Neural crest cell (in vitro differentiated cells): ENCODE measurements around the gene MUS81. TPM values are rescaled to one million over a fixed set of nuclear protein-coding genes. Genes with fewer than 3 reads are reported as not detected.
"Not testable (repeated sequence)": the region's sequence is repeated elsewhere in the genome, so short reads cannot be mapped to it uniquely, and the experiment has no call there.

ENCODE experiments used
- DNase-seq: peaks from one replicate; pipeline ENCODE4 v3.0.0; 2021; ENCODE audit warnings: low read depth, mixed read lengths, low spot score
- H3K27ac Mint-ChIP-seq: one replicate; pipeline ENCODE4 v1.8.0; 2021; ENCODE audit warnings: mild to moderate bottlenecking, mixed read lengths; ENCODE audit not compliant: unreplicated experiment
- H3K27me3 Mint-ChIP-seq: 2 replicates; pipeline ENCODE4 v1.8.0; 2021; ENCODE audit warnings: low read depth, mild to moderate bottlenecking, mixed read lengths
- H3K36me3 Mint-ChIP-seq: 2 replicates; pipeline ENCODE4 v1.8.0; 2021; ENCODE audit warnings: low read depth, mild to moderate bottlenecking, mixed read lengths
- H3K4me1 Mint-ChIP-seq: 2 replicates; pipeline ENCODE4 v1.8.0; 2021; ENCODE audit warnings: mixed read lengths
- H3K4me3 Mint-ChIP-seq: one replicate; pipeline ENCODE4 v1.8.0; 2021; ENCODE audit warnings: mild to moderate bottlenecking, mixed read lengths
- H3K9me3 Mint-ChIP-seq: 2 replicates; pipeline ENCODE4 v1.8.0; 2021; ENCODE audit warnings: mixed read lengths
- total RNA-seq: library from RNA; stranded (reverse); gene quantifications from 2 replicates; pipeline ENCODE4 v1.2.1, GENCODE V29; 2021
- TF ChIP-seq, protein P1 (sequence below): fragments of 200-600 bp; sonication (generic); conservative IDR thresholded peaks from 2 replicates; pipeline ENCODE4 v1.5.0; 2021; ENCODE audit warnings: antibody characterized with exemption, mild to moderate bottlenecking

Gene MUS81
- total RNA-seq, 1 donor from 2014 or later = 73.5 TPM

DNA sequence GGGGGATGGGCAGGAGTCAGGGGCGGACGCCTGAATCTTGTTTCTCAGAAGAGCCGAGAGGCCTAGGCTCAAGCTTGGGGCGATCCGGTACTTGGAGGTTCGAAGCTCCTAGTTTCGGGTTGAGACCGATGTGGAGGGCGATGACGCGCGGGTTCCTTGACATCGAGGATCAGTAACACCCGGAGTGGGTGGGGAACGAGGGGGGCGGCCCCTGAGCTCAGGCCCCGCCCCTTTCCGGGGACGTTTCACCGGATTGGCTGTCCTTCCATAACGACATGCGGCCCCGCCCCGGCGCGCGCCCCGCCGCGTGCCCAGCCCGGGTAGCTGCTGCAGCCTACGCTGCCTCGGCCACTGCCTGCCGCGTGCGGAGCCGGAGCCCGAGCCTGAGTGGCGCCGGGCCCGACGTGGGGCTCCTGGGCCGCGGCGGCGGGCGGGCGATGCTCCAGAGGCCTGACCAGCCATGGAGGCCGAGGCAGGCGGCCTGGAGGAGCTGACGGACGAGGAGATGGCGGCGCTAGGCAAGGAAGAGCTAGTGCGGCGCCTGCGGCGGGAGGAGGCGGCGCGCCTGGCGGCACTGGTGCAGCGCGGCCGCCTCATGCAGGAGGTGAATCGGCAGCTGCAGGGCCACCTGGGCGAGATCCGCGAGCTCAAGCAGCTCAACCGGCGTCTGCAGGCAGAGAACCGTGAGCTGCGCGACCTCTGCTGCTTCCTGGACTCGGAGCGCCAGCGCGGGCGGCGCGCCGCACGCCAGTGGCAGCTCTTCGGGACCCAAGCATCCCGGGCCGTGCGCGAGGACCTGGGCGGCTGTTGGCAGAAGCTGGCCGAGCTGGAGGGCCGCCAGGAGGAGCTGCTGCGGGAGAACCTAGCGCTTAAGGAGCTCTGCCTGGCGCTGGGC is 30.3 kb downstream of the MUS81 start, which contains the start of gene CCDC85B:
CCDC85B (plus strand) TSS at position 350 of the 895 bp plus-strand sequence; CDS start at position 461, 111 bp downstream.
- Mint-ChIP-seq H3K27me3 (peaks cover 16% of the 10 kb centered on the region), H3K4me3 (peak within 1 kb of the TSS; percentile 96), H3K9me3 (no peaks in the 10 kb centered on the region), H3K36me3 (no peaks in the 10 kb centered on the region), H3K4me1 (peaks cover 54% of the 10 kb centered on the region), H3K27ac (peak within 1 kb of the TSS; percentile 59)
- DNase-seq = peak; percentile 93
- TF ChIP-seq, protein P1, sequence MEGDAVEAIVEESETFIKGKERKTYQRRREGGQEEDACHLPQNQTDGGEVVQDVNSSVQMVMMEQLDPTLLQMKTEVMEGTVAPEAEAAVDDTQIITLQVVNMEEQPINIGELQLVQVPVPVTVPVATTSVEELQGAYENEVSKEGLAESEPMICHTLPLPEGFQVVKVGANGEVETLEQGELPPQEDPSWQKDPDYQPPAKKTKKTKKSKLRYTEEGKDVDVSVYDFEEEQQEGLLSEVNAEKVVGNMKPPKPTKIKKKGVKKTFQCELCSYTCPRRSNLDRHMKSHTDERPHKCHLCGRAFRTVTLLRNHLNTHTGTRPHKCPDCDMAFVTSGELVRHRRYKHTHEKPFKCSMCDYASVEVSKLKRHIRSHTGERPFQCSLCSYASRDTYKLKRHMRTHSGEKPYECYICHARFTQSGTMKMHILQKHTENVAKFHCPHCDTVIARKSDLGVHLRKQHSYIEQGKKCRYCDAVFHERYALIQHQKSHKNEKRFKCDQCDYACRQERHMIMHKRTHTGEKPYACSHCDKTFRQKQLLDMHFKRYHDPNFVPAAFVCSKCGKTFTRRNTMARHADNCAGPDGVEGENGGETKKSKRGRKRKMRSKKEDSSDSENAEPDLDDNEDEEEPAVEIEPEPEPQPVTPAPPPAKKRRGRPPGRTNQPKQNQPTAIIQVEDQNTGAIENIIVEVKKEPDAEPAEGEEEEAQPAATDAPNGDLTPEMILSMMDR = peak; percentile 49

DNA sequence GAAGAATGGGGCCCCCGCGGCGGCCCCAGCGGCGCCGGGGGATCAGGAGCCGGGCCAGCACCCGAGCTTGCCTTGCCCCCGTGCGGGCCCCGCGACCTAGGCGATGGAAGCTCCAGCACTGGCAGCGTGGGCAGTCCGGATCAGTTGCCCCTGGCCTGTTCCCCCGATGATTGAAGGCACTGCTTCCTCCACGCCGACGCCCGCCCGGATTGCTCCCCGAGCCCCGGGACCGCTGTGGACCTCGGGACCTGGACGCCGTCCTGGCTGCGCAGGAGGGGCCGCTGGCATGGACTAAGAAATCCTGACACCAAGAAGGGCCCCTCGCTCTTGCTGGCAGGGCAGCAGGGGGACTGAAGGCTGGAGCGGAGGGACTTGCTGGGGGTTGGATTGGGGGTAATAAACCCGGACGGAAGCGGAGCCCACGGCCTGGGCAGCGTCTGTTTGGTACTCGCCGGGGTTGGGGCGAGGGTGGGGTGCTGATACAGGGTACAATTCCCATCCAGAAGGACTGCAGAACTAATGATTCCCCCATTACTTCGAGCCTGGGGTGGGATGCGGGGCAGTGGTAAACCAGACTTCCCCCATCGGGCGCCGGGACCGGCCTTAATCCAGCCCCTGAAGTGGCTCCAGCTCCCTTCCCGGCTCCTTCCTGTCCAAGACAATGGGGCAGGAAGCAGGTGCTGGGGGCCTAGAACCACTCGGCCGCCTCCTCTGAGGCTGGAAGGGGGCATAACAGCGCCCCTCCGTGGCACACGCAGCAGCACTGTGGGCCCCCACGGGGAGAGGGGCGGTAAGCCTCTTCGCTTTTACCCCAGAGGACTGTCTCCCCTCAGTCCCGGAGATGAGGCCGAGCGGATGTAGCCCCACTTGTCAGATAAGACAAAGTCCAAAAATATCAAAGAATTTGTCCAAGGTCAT is 31.2 kb downstream of the MUS81 start:
- Mint-ChIP-seq H3K27me3 (peaks cover 23% of the 10 kb centered on the region), H3K36me3 (no peaks in the 10 kb centered on the region), H3K9me3 (no peaks in the 10 kb centered on the region), H3K27ac (no peak overlapping the region), H3K4me1 (peaks cover 52% of the 10 kb centered on the region), H3K4me3 (peak overlapping the region; percentile 83)
- TF ChIP-seq, protein P1 = no peak
- no peak for DNase-seq

DNA sequence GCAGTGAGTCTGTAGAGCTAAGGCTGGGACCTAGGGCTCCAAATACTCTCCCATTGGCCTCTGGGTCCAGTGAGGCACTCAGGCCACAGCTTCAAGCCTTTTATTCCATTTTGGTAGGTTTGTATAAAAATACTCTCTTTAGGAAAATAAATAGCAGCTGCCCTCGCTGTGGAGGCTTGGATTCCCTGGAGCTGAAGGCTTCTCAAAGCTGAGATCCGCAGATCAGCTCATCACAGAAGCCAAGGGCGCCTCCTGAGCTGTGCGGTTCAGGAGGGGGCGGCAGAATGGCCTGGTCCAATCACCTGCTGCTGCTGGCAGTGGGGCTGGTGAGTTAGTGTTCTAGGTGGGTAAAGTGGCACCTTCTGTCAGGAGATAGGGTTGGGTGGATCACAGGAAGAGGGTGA is 31.9 kb downstream of the MUS81 start:
- H3K9me3 Mint-ChIP-seq, H3K36me3 Mint-ChIP-seq, DNase-seq, H3K27ac Mint-ChIP-seq: not testable (repeated sequence)
- Mint-ChIP-seq H3K4me1 (peaks cover 46% of the 10 kb centered on the region), H3K4me3 (peak overlapping the region; percentile 83), H3K27me3 (peaks cover 27% of the 10 kb centered on the region)

DNA sequence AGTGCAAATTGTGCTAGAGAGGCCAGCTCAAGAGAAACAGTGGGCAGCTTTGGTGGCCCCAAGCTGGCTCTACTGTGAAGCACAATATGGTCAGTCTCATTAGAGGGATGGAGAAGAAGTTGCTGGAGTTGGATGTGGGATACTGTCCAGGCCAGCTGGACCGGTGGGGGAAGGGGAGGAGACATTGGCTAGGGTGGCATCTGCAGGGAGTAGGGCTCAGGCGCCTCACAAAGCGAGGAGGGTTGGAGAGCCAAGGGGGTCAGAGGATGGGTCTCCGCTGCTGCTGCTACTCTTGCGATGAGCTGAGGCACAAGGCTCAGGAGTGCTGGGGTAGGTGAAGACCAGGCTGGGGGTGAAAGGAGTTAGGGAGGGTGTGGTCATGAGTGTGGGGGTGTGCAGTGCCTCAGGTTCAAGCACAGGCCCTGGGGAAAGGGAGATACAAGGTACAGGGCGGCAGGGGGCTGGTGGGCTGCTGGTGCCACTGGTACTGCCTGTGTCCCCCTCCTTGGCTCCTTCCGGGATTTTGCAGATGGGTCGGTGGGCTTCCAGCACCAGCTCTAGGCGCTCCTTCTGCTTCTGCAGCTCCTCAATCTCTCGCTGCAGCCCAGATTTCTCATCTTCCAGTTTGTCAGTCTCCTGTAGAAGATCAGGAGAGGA is 32.6 kb downstream of the MUS81 start:
- TF ChIP-seq, protein P1 = no peak
- DNase-seq = no peak
- Mint-ChIP-seq H3K4me3 (peak overlapping the region; percentile 83), H3K36me3 (no peaks in the 10 kb centered on the region), H3K27ac (no peak overlapping the region), H3K9me3 (no peaks in the 10 kb centered on the region), H3K27me3 (peaks cover 33% of the 10 kb centered on the region), H3K4me1 (peaks cover 40% of the 10 kb centered on the region)

DNA sequence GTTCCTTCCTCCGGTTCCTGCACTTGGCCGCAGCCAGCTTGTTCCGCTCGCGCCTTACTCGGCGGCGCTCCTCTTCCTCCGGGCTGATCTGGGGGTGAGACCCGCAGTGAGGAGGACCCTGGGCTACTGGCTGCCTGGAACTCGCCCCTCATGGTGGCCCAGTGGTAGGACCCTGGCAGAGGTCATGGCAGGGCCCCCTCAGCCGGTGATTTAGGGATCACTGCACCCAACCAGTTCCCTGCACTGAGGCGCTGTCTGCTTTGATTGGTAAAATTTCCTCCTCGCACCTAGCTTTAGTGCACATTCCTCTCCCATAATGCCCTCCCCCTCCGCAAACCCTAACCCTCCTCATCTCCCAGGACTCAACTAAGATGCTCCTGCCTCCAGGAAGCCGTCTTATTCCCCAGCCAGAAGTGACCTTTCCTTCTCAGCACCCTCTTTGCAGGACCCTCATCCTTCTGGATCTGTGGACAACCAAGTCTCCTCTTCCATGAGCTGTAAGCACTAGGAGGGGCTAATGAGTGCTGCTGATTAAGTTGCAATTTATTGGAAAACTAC is 33.9 kb downstream of the MUS81 start:
- no peak overlapping the region for H3K27ac Mint-ChIP-seq
- TF ChIP-seq, protein P1 = no peak
- H3K4me1 Mint-ChIP-seq = peaks cover 34% of the 10 kb centered on the region
- peak overlapping the region; percentile 78 for H3K4me3 Mint-ChIP-seq
- no peak for DNase-seq
- H3K36me3 Mint-ChIP-seq = no peaks in the 10 kb centered on the region
- peaks cover 39% of the 10 kb centered on the region for H3K27me3 Mint-ChIP-seq
- no peaks in the 10 kb centered on the region for H3K9me3 Mint-ChIP-seq
